H9 (cell line): ENCODE data around the gene MEIS3. TPM values are rescaled to one million over a fixed set of nuclear protein-coding genes. Genes with fewer than 3 reads are reported as not detected.

ENCODE experiments used
- DNase-seq: peaks from one replicate; pipeline ENCODE4 v3.0.0-alpha.2; 2017
- H2AFZ ChIP-seq: one replicate; pipeline ENCODE4 v1.6.1; 2013; ENCODE audit warnings: mild to moderate bottlenecking, low read length, control low read depth, moderate library complexity
- H2AK5ac ChIP-seq: 2 replicates; pipeline ENCODE4 v1.6.1; 2013; ENCODE audit warnings: low read length, control low read depth, mixed read lengths; ENCODE audit not compliant: insufficient read length
- H2BK120ac ChIP-seq: one replicate; pipeline ENCODE4 v1.6.1; 2013; ENCODE audit warnings: low read depth, mild to moderate bottlenecking, low read length, control low read depth, inconsistent platforms; ENCODE audit not compliant: poor library complexity, severe bottlenecking
- H2BK12ac ChIP-seq: 2 replicates; pipeline ENCODE4 v1.6.1; 2013; ENCODE audit warnings: low read length, control low read depth, mixed read lengths, low read depth; ENCODE audit not compliant: insufficient read length
- H2BK15ac ChIP-seq: 2 replicates; pipeline ENCODE4 v1.6.1; 2013; ENCODE audit warnings: low read depth, low read length, control low read depth
- H2BK20ac ChIP-seq: one replicate; pipeline ENCODE4 v1.6.1; 2013; ENCODE audit warnings: low read depth, mild to moderate bottlenecking, low read length, control low read depth, inconsistent platforms; ENCODE audit not compliant: poor library complexity, severe bottlenecking
- H2BK5ac ChIP-seq: 2 replicates; pipeline ENCODE4 v1.6.1; 2013; ENCODE audit warnings: low read length, control low read depth, mixed read lengths; ENCODE audit not compliant: insufficient read length
- H3K14ac ChIP-seq: 2 replicates; pipeline ENCODE4 v1.6.1; 2013; ENCODE audit warnings: low read length, control low read depth; ENCODE audit not compliant: insufficient read depth
- H3K18ac ChIP-seq: 2 replicates; pipeline ENCODE4 v1.6.1; 2013; ENCODE audit warnings: low read depth, mild to moderate bottlenecking, mixed read lengths, low read length, control low read depth; ENCODE audit not compliant: insufficient read length
- H3K23ac ChIP-seq: 2 replicates; pipeline ENCODE4 v1.6.1; 2013; ENCODE audit warnings: low read length, control low read depth, mixed read lengths, low read depth; ENCODE audit not compliant: insufficient read length
- H3K23me2 ChIP-seq: 2 replicates; pipeline ENCODE4 v1.6.1; 2013; ENCODE audit warnings: low read depth, mild to moderate bottlenecking, mixed read lengths, low read length, control low read depth; ENCODE audit not compliant: insufficient read length, poor library complexity, severe bottlenecking
- H3K27ac ChIP-seq: 2 replicates; pipeline ENCODE4 v1.5.1; 2013; ENCODE audit warnings: low read length, control low read depth, mixed read lengths, low read depth; ENCODE audit not compliant: insufficient read length
- H3K27me3 ChIP-seq: 2 replicates; pipeline ENCODE4 v1.6.1; 2013; ENCODE audit warnings: low read length, control low read depth, inconsistent platforms; ENCODE audit not compliant: insufficient read depth
- H3K4ac ChIP-seq: 2 replicates; pipeline ENCODE4 v1.6.1; 2013; ENCODE audit warnings: low read depth, mild to moderate bottlenecking, control low read depth, inconsistent platforms, low read length, moderate library complexity
- H3K4me1 ChIP-seq: 2 replicates; pipeline ENCODE4 v1.6.1; 2013; ENCODE audit warnings: low read length, control low read depth, inconsistent platforms; ENCODE audit not compliant: insufficient read depth
- H3K4me2 ChIP-seq: 2 replicates; pipeline ENCODE4 v1.6.1; 2013; ENCODE audit warnings: low read length, control low read depth, mixed read lengths; ENCODE audit not compliant: insufficient read length, insufficient read depth
- H3K56ac ChIP-seq: 2 replicates; pipeline ENCODE4 v1.6.1; 2013; ENCODE audit warnings: low read depth, mild to moderate bottlenecking, mixed read lengths, low read length, control low read depth; ENCODE audit not compliant: insufficient read length
- H3K79me1 ChIP-seq: 2 replicates; pipeline ENCODE4 v1.6.1; 2013; ENCODE audit warnings: low read depth, mild to moderate bottlenecking, moderate library complexity, low read length, control low read depth, inconsistent platforms; ENCODE audit not compliant: insufficient read depth, poor library complexity, severe bottlenecking
- H3K79me2 ChIP-seq: 2 replicates; pipeline ENCODE4 v1.6.1; 2013; ENCODE audit warnings: low read length, control low read depth, inconsistent platforms; ENCODE audit not compliant: insufficient read depth
- H3K9ac ChIP-seq: 2 replicates; pipeline ENCODE4 v1.6.1; 2013; ENCODE audit warnings: low read length, control low read depth, mixed read lengths; ENCODE audit not compliant: insufficient read length; ENCODE audit errors: extremely low read depth
- H3K9me3 ChIP-seq: one replicate; pipeline ENCODE4 v1.6.1; 2013; ENCODE audit warnings: low read depth, low read length, inconsistent platforms; ENCODE audit not compliant: control insufficient read depth
- H3T11ph ChIP-seq: one replicate; pipeline ENCODE4 v1.6.1; 2013; ENCODE audit warnings: mild to moderate bottlenecking, low read length, control low read depth, inconsistent platforms
- H4K20me1 ChIP-seq: one replicate; pipeline ENCODE4 v1.6.1; 2013; ENCODE audit not compliant: control insufficient read depth, insufficient read length, insufficient read depth
- H4K5ac ChIP-seq: 2 replicates; pipeline ENCODE4 v1.6.1; 2013; ENCODE audit warnings: low read depth, mild to moderate bottlenecking, mixed read lengths, low read length, control low read depth; ENCODE audit not compliant: insufficient read length
- H4K8ac ChIP-seq: replicated peaks from 2 replicates; pipeline ENCODE4 v1.6.1; 2013; ENCODE audit warnings: low read length, control low read depth, mixed read lengths, low read depth; ENCODE audit not compliant: insufficient read length
- H4K91ac ChIP-seq: 2 replicates; pipeline ENCODE4 v1.6.1; 2013; ENCODE audit warnings: low read depth, mild to moderate bottlenecking, moderate library complexity, mixed read lengths, low read length, control low read depth; ENCODE audit not compliant: insufficient read length
- H3K27ac Mint-ChIP-seq, 3 experiments: 2 replicates in 2 of 3; 3 replicates in 1 of 3; pipeline ENCODE4 v1.8.0; 2020 to 2021; ENCODE audit warnings: mixed read lengths in 3 of 3, mild to moderate bottlenecking in 1 of 3, moderate library complexity in 1 of 3
- H3K27me3 Mint-ChIP-seq: 2 replicates; pipeline ENCODE4 v1.8.0; 2021; ENCODE audit warnings: low read depth, mild to moderate bottlenecking, moderate library complexity, mixed read lengths
- H3K36me3 Mint-ChIP-seq, 3 experiments: 2 replicates in 2 of 3; 3 replicates in 1 of 3; pipeline ENCODE4 v1.8.0; 2020 to 2021; ENCODE audit warnings: low read depth in 3 of 3, mixed read lengths in 3 of 3; ENCODE audit not compliant: insufficient read depth in 1 of 3
- H3K4me1 Mint-ChIP-seq, 2 experiments: 2 replicates each; pipeline ENCODE4 v1.8.0; 2020; ENCODE audit warnings: mixed read lengths in 2 of 2
- H3K4me3 Mint-ChIP-seq, 2 experiments: 2 replicates in 1 of 2; 3 replicates in 1 of 2; pipeline ENCODE4 v1.8.0; 2020 to 2021; ENCODE audit warnings: mild to moderate bottlenecking in 2 of 2, mixed read lengths in 2 of 2, moderate library complexity in 1 of 2
- H3K9me3 Mint-ChIP-seq, 2 experiments: 2 replicates in 1 of 2; 3 replicates in 1 of 2; pipeline ENCODE4 v1.8.0; 2020; ENCODE audit warnings: mild to moderate bottlenecking in 2 of 2, mixed read lengths in 2 of 2, moderate library complexity in 1 of 2
- CTCF ChIP-seq: fragments of 200-600 bp; sonication (generic); conservative IDR thresholded peaks from 3 replicates; pipeline ENCODE4 v1.8.0; 2021; ENCODE audit warnings: antibody characterized with exemption, mild to moderate bottlenecking
- WGBS: extraction: QIAGEN DNeasy Blood & Tissue Kit; methylation state at CpG from one replicate; pipeline ENCODE4 v1.1.7; 2013; ENCODE audit warnings: missing lambda C conversion rate, low lambda C conversion rate, mixed read lengths; ENCODE audit not compliant: insufficient read length; ENCODE audit errors: extremely low coverage; 5-methylcytosine and 5-hydroxymethylcytosine counted together
- total RNA-seq: library from RNA; stranded (reverse); gene quantifications from 2 replicates; pipeline ENCODE4 v1.2.1, GENCODE V29; 2021

Gene MEIS3
- total RNA-seq, 1 experiment from 2014 or later: 44.0 TPM

- no peaks in the 10 kb centered on the region; a peak in 1 of 5 replicates for H3K9me3 Mint-ChIP-seq
- Histone ChIP-seq H3K4me1 (no peaks in the 10 kb centered on the region), H3K23me2 (no peaks in the 10 kb centered on the region), H2BK120ac (no peak overlapping the region), H3K56ac (no peak overlapping the region), H3K9me3 (no peaks in the 10 kb centered on the region), H4K20me1 (no peaks in the 10 kb centered on the region), H2AFZ (no peak overlapping the region), H4K8ac (no peak overlapping the region), H2BK15ac (no peak overlapping the region), H3T11ph (no peak overlapping the region), H2BK12ac (no peak overlapping the region), H3K79me1 (no peaks in the 10 kb centered on the region), H3K79me2 (no peaks in the 10 kb centered on the region), H4K91ac (no peak overlapping the region), H2BK20ac (no peak overlapping the region), H4K5ac (no peak overlapping the region), H3K18ac (no peak overlapping the region), H3K9ac (no peak overlapping the region), H3K14ac (no peak overlapping the region), H3K4ac (no peak overlapping the region), H3K23ac (no peak overlapping the region), H2BK5ac (no peak overlapping the region), H2AK5ac (no peak overlapping the region), H3K27ac (no peak overlapping the region), H3K4me2 (no peak overlapping the region), H3K27me3 (no peaks in the 10 kb centered on the region)
- peaks cover 5 to 13% of the 10 kb centered on the region in 2 experiments for H3K4me1 Mint-ChIP-seq
- no peak overlapping the region for H3K27ac Mint-ChIP-seq
- H3K27me3 Mint-ChIP-seq: peaks cover 5% of the 10 kb centered on the region; the same call in 1 of the 2 replicates
- WGBS: no CpG with 5 or more reads among the region's 12 CpGs
- H3K36me3 Mint-ChIP-seq: no peaks in the 10 kb centered on the region
- DNase-seq: no peak
- TF ChIP-seq CTCF: no peak
- no peak overlapping the region; a peak in 1 of 5 replicates for H3K4me3 Mint-ChIP-seq
Measured at GRCh38 chr19:47437500-47437899, 18.2 kb upstream of the MEIS3 start.
